NCI-H2196 (cell line): ENCODE data around the gene ALB.

Experiments
- DNase-seq: peaks from one replicate; lab custom pipeline; 2025; ENCODE audit not compliant: unreplicated experiment; lab: John Stamatoyannopoulos, UW

ALB gene

DNA sequence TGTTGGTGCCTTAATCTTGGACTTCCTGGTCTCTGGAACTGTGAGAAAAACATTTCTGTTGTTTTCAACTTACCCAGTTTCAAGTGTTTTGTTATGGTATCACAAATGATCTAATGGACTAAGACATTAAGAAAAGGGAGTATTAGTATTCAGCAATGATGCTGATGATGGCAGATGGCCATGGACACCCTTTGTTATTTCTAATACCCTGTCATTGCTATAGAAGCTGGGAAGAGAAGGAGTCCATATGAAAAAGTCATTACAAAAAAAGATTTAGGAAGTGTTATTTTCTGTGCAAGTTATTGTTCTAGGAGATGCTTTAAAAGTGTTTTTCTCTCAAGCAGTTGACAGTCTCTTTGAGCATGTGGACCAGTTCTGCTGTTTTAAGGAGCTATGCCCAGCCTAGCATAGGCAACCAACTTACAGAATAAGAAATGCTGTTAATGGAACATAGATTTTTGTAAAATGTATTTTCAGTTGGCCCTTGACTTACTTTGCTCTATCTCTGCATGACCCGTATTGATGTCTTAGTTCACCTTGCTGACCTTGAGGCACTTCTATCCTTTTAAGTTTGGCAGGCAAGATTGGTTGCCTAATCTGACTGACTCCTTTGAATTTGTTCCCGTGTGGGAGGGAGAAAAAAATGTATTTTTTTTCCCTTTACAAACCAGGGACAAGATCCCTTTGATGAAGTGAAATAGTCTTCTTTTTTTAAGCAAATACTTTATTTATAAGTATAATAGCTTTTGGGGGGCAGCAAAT is 25.9 kb downstream of the ALB start:
- no peak for DNase-seq

DNA sequence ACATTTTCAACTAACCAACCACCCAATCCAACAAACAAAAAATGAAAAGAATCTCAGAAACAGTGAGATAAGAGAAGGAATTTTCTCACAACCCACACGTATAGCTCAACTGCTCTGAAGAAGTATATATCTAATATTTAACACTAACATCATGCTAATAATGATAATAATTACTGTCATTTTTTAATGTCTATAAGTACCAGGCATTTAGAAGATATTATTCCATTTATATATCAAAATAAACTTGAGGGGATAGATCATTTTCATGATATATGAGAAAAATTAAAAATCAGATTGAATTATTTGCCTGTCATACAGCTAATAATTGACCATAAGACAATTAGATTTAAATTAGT is 27.7 kb downstream of the ALB start:
- no peak for DNase-seq

DNA sequence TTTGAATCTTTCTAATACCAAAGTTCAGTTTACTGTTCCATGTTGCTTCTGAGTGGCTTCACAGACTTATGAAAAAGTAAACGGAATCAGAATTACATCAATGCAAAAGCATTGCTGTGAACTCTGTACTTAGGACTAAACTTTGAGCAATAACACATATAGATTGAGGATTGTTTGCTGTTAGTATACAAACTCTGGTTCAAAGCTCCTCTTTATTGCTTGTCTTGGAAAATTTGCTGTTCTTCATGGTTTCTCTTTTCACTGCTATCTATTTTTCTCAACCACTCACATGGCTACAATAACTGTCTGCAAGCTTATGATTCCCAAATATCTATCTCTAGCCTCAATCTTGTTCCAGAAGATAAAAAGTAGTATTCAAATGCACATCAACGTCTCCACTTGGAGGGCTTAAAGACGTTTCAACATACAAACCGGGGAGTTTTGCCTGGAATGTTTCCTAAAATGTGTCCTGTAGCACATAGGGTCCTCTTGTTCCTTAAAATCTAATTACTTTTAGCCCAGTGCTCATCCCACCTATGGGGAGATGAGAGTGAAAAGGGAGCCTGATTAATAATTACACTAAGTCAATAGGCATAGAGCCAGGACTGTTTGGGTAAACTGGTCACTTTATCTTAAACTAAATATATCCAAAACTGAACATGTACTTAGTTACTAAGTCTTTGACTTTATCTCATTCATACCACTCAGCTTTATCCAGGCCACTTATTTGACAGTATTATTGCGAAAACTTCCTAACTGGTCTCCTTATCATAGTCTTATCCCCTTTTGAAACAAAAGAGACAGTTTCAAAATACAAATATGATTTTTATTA is 28.3 kb downstream of the ALB start:
- no peak for DNase-seq

DNA sequence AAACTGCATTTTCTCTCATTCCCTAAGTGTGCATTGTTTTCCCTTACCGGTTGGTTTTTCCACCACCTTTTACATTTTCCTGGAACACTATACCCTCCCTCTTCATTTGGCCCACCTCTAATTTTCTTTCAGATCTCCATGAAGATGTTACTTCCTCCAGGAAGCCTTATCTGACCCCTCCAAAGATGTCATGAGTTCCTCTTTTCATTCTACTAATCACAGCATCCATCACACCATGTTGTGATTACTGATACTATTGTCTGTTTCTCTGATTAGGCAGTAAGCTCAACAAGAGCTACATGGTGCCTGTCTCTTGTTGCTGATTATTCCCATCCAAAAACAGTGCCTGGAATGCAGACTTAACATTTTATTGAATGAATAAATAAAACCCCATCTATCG is 29.1 kb downstream of the ALB start:
- DNase-seq, result no peak

DNA sequence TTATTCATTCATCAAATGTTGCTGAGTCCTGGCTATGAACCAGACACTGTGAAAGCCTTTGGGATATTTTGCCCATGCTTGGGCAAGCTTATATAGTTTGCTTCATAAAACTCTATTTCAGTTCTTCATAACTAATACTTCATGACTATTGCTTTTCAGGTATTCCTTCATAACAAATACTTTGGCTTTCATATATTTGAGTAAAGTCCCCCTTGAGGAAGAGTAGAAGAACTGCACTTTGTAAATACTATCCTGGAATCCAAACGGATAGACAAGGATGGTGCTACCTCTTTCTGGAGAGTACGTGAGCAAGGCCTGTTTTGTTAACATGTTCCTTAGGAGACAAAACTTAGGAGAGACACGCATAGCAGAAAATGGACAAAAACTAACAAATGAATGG is 30.2 kb downstream of the ALB start:
- DNase-seq, result no peak

DNA sequence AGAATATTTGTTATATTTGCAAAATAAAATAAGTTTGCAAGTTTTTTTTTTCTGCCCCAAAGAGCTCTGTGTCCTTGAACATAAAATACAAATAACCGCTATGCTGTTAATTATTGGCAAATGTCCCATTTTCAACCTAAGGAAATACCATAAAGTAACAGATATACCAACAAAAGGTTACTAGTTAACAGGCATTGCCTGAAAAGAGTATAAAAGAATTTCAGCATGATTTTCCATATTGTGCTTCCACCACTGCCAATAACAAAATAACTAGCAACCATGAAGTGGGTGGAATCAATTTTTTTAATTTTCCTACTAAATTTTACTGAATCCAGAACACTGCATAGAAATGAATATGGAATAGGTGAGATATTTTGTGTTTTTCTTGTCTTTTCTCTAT is 31.9 kb downstream of the ALB start, which contains the start of gene AFP:
Gene AFP, plus strand, starts transcription at position 238 of the 400 bp plus-strand sequence. Its CDS starts 42 bp downstream, at position 280.
- no peak for DNase-seq

DNA sequence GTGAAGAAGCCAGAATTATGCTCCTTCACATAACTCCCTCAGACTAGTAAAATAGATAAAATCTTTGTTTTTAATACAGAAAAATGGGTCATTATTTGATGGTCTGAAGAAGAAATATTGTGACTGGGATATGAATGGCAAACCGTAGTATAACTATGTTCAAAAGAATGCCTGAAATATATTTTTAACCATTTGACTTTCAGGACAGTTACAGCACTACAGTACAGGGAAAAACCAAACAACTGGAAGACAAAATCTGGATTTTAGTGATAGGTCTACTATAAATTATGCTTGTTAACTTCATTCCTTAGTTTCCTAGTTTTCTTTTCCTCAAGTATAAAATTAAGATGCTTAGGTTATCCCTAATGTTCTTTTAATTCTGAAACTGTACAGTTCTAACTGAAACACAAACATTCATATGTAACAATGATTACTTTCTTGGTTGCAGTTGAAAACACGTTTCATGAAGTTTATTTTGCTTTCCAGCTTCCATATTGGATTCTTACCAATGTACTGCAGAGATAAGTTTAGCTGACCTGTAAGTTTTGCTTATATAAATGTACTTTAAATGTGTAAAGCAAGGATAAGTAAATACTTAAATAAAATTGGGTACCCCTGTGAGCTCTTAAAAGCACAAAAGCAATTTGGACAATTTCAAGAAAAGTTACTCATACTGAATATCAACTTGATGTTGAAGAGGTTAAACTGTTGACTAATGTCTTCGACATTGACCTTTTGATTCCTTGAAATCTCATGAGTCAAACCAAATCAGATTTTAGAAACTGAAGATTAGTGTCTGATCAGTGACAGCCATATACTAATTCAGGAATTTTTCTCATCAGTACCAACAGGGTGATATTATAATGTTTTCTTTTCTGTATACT is 32.8 kb downstream of the ALB start:
- DNase-seq, result no peak

DNA sequence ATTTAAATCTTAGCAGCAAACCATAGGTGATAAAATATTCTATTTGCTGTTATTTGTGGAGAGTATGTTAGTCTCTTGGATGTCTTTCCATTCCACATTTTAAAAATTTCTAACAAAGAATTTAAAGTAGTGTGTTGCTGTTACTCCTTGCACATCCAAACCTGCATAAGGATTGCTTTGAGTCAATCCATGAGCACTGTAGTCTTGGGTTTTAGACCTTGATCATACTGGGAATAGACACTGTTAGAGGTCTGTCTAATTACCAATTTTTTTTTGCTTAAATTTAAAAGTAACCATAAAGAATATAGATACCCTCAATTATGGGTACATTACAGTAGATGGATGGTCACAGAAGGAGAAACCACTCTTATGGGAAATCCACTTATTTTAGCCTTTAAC is 33.5 kb downstream of the ALB start:
- DNase-seq, result no peak

DNA sequence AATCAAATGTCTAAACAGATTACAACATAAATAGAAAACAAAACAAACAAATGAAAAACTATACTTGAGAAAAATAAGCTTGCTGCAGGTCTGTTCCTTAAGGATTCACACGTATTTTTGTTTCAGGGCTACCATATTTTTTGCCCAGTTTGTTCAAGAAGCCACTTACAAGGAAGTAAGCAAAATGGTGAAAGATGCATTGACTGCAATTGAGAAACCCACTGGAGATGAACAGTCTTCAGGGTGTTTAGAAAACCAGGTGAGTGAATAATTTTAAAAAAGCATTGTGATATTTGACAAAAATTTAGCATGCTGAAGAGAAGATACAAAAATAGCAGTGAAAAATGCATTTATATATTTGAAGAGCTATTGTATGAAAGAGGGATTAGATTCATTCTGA is 34.0 kb downstream of the ALB start:
- DNase-seq, result no peak

DNA sequence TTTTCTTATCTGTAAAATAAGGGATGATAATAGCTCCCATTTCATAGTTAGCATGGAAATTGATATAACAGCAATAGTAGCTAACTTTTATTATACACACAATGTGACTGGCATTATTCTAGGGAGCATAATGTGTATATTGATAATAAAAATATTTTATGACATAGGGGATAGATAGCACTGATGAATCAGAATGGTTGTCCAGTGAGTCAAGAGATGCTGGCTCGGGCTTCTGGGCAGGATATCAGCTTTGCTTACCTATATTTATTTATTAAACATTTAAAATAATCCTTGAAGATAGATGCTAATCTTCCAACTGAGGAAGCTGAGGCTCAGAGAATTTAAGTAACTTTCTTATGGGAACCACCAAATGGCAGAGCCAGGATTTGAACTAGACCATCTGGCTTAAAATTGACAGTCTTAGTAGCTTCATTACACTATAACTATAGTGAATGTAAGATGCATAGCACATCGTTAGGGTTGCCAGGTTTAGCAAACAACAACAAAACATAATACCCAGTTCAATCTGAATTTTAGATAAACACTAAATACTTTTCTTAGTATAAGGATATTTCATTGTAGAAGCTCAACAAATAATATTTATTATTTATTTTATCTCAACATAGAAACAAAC is 34.6 kb downstream of the ALB start:
- DNase-seq, result no peak

DNA sequence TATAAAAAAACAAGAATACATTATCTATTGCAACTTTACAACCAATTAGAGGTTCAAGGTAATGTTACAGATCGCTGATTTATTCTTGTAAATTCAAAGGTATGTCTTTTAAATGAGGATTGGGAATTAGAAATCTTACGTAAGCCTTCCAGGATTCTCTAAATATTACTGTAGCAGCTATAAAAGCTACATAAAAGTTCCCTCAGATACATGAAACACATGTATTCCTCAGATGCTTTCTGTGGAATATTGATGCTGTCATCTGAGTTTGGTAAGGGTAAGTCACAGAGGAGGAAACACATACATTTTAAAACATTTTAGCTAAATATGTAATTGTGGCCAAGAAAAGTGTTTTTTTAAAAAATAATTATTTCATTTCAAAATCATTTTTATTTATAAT is 35.4 kb downstream of the ALB start:
- no peak for DNase-seq

DNA sequence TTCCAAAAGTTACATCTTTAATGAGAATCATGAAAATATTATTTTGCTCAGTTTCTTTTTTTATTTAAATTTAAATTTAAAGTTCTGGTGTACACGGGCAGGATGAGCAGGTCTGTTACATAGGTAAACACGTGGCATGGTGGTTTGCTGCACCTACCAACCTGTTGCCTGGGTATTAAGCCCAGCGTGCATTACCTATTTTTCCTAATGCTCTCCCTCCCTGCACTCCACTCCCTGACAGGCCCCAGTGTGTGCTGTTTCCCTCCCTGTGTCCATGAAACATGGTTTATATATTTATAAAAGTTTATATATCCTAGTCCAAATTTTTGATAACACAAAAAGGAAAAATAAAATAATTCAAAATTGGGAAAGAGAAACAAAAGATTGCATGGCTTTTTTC is 35.9 kb downstream of the ALB start:
- DNase-seq, result no peak

DNA sequence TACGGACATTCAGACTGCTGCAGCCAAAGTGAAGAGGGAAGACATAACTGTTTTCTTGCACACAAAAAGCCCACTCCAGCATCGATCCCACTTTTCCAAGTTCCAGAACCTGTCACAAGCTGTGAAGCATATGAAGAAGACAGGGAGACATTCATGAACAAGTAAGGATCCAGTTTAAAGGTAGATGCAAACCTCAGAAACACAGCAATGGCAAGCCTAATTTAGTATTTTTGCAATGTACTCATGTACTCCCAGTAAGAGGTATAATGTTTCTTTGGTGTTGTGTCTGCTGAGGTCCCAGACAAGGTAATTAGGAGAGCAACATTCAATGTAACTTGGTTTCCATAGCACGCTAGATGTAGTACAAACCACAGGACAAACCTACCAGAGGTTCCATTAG is 36.6 kb downstream of the ALB start:
- no peak for DNase-seq

DNA sequence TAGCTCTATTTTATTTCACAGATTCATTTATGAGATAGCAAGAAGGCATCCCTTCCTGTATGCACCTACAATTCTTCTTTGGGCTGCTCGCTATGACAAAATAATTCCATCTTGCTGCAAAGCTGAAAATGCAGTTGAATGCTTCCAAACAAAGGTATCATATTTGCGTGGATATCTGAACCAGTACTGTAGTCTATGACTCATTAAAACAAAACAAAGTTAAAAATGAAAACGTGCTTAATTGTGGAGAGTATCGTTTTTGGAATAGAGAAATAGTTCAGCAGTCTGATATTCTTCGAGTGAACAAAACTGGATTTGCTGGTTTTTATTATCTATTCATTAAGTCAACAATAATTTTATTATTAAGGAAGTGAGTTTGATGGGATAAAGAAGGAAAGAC is 38.2 kb downstream of the ALB start:
- no peak for DNase-seq

DNA sequence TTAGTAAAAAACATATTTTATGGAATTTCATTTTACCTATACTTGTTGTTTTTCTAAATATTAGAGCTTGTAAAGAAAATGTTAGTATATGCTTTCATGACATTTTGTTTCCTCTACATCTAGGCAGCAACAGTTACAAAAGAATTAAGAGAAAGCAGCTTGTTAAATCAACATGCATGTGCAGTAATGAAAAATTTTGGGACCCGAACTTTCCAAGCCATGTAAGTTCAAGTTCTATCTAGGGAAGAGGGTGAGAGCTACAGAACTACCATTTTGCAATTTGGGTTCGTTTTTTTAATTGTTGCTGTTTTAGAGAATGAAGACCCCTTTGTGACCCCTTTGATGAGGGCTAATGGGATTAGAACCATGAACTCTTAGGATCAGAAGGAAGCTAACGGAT is 39.1 kb downstream of the ALB start:
- DNase-seq, result no peak

DNA sequence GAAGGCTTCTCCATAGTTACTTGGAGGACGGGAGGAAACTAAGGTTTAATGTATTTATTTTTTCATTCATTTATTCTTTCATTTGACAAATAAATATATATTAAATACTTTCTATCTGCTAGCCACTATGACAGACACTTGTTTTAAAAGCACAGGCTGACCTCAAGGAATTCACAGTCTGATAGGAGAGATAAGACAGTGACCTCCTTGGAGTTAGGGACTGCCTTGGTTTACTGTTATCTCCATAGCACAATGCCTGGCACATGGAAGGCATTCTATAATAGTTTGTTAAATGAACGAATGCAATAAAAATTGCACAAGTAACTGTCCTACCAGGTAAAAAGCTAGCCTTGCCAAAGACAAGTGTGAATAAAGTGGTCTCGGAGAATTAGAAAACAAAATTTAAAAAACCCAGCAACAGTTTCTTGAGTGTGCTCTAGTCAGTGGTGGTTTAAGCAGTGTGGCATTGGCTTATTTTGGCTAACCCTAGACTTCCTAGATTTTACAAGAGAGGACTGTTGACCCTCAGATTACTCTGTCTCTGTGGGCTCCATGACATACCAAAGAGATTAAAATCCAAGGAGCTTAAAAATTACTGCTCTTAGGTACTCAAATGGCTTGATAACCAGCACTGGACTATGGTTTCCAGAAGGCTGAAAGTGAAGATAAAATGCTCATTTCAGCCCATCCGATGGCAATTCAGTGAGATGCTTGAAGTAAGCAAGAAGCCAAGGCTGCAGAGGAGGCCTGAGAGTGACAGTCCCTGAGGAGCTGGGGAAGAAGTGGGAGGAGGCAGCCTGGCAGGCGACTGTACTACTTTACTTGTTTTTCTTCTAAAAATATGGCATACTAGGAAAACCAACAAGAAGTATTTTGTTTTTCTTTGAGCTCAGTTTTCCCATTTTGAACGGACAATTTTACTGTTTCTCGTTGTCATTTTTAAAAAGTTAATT is 41.6 kb downstream of the ALB start:
- no peak for DNase-seq

DNA sequence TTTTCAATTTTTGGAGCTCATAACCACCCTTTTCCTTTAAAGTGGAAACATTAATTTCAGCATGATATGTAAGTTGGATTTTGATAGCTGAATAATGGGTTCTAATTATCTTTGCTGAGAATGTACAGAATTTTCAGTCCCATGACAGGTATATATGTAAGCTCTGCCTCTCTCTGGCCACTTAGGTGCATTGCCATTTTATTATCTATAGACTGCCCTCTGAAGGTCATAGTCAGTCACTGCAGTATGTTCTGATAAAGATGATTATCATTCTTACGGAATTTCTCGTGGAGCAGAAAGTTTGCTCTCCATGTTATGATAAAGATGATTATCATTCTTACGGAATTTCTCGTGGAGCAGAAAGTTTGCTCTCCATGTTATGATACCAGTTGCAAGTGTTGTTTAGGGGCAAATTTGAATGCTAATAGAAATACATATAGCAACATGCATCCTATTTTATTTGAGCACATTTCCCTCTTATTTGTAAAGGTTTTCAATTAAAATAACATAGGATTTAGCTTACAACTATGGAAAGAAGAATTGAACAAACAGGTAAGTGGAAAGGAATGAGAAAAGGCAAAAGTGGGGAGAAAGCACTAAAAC is 42.4 kb downstream of the ALB start:
- DNase-seq, result peak; percentile 1

DNA sequence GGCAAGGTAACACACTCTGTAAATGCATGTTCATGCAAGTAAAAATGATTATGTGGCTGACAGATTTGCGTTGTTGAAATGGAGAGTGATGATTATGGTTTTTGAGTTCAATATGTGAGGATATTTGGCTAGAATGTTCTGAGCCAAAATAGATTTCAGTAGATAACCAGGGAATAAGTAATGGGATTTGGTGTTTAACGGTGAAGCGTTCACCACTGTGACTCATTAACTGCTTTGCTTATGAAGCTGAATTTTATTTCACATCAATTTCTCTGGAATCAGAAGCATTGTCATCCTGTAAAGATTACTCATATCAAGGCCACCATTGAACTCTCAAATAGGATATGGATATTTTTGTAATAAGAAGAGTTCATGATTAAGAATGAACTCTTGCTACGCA is 43.6 kb downstream of the ALB start:
- DNase-seq, result no peak

DNA sequence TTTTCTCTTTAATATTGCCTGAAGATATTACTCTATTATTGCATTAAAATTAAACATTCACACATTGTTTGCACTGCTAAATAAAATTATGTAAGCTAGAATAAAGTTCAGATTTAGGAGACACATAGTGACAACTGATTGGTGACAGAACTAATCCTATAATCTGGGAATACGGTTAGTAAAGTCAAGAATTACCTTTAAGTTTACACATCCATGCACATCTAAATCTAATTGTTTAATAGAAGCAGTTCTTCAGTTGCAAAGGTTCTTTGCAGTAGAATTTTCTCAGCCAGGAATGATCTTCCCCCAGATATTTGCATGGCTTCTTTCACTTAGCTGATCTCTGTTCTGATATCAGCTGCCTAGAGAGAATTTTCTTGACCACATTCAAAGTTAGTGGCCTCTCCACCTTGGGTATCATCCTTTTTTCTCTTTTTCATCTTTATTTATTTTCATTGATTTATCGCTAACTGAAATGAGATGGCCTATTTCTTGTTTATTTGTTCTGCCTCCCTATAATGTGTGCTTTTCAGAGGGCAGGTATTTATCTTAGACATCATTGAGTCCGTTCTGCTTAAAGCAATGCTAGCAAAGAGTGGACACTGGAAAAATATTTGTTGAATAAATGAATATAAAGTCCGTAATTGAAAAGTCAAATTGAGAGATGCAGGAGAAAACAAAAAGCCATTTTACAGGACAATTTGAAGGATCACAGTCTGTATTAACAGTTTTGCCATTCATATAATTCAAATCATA is 44.5 kb downstream of the ALB start:
- no peak for DNase-seq
